Nephron progenitor cell (in vitro differentiated cells): Measurements from ENCODE around the gene NANOS3.

Source experiments
- DNase-seq: peaks from one replicate; pipeline ENCODE4 v3.0.0; 2021
- H3K27ac Mint-ChIP-seq: 2 replicates; pipeline ENCODE4 v1.8.0; 2021; ENCODE audit warnings: mild to moderate bottlenecking, moderate library complexity, mixed read lengths
- H3K27me3 Mint-ChIP-seq: 2 replicates; pipeline ENCODE4 v1.8.0; 2021; ENCODE audit warnings: mild to moderate bottlenecking, low read depth, mixed read lengths; ENCODE audit not compliant: poor library complexity
- H3K36me3 Mint-ChIP-seq: 2 replicates; pipeline ENCODE4 v1.8.0; 2021; ENCODE audit warnings: low read depth, mixed read lengths
- H3K4me1 Mint-ChIP-seq: 2 replicates; pipeline ENCODE4 v1.8.0; 2021; ENCODE audit warnings: mixed read lengths
- H3K4me3 Mint-ChIP-seq: 2 replicates; pipeline ENCODE4 v1.8.0; 2021; ENCODE audit warnings: mild to moderate bottlenecking, moderate library complexity, mixed read lengths
- H3K9me3 Mint-ChIP-seq: 2 replicates; pipeline ENCODE4 v1.8.0; 2021; ENCODE audit warnings: mild to moderate bottlenecking, moderate library complexity, mixed read lengths
- TF ChIP-seq, protein P1 (sequence below): fragments of 200-600 bp; sonication (generic); IDR thresholded peaks from 2 replicates; pipeline ENCODE4 v1.5.0; 2021; ENCODE audit warnings: antibody characterized with exemption

Gene NANOS3

DNA sequence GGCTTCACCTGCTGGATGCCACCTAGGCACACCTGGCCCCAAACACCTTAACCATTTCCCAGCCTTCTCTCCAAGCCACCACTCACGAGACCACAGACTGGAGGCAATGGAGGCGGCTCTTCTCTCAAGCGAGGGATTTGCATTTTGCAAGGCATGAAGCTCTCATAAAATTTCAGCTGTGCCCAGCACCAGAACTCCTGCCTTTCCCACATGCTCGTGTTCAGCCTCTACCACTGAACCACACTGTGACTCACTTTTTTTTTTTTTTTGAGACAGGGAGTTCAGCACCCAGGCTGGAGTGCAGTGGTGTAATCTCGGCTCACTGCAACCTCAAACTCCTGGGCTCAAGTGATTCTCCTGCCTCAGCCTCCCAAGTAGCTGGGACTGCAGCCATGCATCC, 10.6 kb downstream of the NANOS3 start:
- Mint-ChIP-seq H3K4me1 (peaks cover 13% of the 10 kb centered on the region), H3K27ac (no peak overlapping the region)
- TF ChIP-seq, protein P1, sequence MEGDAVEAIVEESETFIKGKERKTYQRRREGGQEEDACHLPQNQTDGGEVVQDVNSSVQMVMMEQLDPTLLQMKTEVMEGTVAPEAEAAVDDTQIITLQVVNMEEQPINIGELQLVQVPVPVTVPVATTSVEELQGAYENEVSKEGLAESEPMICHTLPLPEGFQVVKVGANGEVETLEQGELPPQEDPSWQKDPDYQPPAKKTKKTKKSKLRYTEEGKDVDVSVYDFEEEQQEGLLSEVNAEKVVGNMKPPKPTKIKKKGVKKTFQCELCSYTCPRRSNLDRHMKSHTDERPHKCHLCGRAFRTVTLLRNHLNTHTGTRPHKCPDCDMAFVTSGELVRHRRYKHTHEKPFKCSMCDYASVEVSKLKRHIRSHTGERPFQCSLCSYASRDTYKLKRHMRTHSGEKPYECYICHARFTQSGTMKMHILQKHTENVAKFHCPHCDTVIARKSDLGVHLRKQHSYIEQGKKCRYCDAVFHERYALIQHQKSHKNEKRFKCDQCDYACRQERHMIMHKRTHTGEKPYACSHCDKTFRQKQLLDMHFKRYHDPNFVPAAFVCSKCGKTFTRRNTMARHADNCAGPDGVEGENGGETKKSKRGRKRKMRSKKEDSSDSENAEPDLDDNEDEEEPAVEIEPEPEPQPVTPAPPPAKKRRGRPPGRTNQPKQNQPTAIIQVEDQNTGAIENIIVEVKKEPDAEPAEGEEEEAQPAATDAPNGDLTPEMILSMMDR: no peak

DNA sequence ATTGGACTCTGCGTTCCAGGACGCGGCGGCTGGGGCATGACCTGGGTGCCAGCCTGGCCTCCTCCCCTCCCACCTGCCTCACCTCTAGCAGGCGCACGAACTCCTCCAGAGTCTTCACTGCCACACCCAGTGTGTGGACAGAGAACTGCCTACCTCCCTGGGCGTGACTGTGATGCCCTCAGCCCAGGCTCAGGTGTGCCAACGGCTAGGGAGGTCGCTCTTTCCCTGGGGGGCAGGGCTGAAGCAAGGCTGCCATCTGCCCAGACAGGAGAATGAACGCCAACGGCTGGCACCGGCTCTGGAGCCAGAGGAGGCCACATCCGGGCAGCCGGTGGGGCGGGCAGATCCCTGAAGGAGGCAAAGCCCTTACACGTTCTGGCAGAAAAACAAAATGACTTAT, 11.3 kb downstream of the NANOS3 start:
- Mint-ChIP-seq H3K27me3 (peaks cover 5% of the 10 kb centered on the region), H3K36me3 (peaks cover 4% of the 10 kb centered on the region), H3K9me3 (no peaks in the 10 kb centered on the region), H3K4me3 (no peak overlapping the region), H3K4me1 (peaks cover 18% of the 10 kb centered on the region), H3K27ac (no peak overlapping the region)
- DNase-seq: no peak
- TF ChIP-seq, protein P1: no peak

More for the DNA sequence above, 10.6 kb downstream of the NANOS3 start:
- Mint-ChIP-seq H3K4me3 (no peak overlapping the region), H3K27me3 (peaks cover 5% of the 10 kb centered on the region), H3K9me3 (no peaks in the 10 kb centered on the region), H3K36me3 (no peaks in the 10 kb centered on the region)
- DNase-seq: no peak

DNA sequence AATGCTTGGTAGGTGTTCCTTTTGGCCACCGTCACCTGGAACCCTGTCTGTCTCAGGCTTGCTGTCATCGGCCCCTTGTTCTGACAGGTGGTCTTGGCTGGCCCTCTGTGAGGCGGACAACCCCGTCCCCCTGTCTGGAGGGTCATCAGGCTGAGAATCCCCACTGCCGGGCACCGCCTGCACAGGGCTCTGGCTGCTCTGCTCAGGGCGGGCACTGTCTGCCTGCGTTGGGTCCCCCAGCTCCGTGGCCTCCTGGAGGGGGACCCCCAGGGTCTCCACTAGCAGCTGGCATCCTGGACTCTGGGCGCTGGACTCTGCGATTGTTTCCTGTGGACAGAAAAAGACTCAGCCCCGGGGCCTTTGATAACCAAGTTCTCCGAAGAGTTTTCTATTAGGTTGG, 13.2 kb downstream of the NANOS3 start:
- Mint-ChIP-seq H3K9me3 (no peaks in the 10 kb centered on the region), H3K4me1 (peaks cover 5% of the 10 kb centered on the region), H3K4me3 (no peak overlapping the region), H3K36me3 (peaks cover 4% of the 10 kb centered on the region), H3K27me3 (no peaks in the 10 kb centered on the region), H3K27ac (no peak overlapping the region)
- TF ChIP-seq, protein P1: no peak
- DNase-seq: no peak

DNA sequence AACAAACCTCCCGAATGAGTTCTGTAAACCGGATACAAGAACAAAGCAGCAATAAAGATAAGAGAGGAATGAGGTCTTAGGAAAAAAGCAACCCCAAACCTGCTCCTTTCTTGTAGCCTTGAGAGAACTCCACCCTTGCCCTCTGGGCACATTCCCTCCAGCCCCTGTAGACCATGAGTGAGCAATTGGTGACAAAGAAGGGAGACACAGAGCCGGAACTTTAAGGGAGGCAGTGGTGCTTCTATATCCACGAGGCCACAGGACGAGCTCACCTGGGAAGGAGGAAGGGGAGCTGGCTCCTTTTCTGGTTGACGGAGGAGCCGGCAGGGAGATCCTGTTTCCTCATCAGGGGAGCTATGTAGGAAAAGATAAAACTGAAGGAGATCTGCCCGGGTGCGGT, 15.9 kb downstream of the NANOS3 start:
- Mint-ChIP-seq H3K36me3 (peaks cover 4% of the 10 kb centered on the region), H3K27ac (peak overlapping the region; percentile 55), H3K9me3 (no peaks in the 10 kb centered on the region), H3K4me3 (no peak overlapping the region), H3K4me1 (peaks cover 5% of the 10 kb centered on the region), H3K27me3 (peaks cover 4% of the 10 kb centered on the region)
- DNase-seq: no peak
- TF ChIP-seq, protein P1: no peak

DNA sequence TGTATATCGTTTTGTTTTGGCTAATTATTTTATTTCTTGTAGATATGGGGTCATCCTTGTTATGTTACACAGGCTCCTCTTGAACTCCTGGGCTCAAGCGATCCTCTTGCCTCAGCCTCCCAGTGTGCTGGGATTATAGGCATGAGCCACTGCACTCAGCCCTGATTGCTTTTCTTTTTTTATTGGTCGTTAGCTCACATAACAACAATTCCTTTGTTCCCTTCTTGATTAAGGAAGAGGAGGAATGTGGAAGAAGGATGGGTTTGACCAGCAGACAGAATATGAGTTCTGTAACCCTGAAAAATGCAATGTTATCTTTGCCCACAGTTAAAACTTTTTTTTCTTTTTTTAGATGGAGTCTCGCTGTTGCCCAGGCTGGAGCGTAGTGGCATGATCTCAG, 17.6 kb downstream of the NANOS3 start:
- H3K36me3 Mint-ChIP-seq: peaks cover 4% of the 10 kb centered on the region
- H3K9me3 Mint-ChIP-seq: no peaks in the 10 kb centered on the region
- H3K27ac Mint-ChIP-seq: no peak overlapping the region
- TF ChIP-seq, protein P1: no peak
- no peak for DNase-seq
- H3K4me1 Mint-ChIP-seq: peaks cover 5% of the 10 kb centered on the region
- no peak overlapping the region for H3K4me3 Mint-ChIP-seq
- peaks cover 4% of the 10 kb centered on the region for H3K27me3 Mint-ChIP-seq

DNA sequence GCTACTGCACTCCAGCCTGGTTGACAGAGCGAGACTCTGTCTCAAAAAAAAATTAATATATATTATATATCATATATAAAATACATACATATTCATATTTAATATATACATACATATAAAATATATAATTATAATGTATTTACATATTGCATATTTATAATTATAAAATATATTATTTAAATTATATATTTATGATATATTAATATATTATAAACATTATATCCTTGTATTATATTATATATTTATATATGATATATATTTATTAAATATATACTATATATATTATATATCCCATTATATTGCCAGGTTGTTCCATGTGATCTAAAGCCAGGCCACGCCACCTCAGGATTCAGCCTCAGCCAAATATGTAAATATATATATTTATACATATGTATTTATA, 19.3 kb downstream of the NANOS3 start:
- no peak for DNase-seq
- Mint-ChIP-seq H3K36me3 (peaks cover 4% of the 10 kb centered on the region), H3K9me3 (no peaks in the 10 kb centered on the region), H3K4me3 (no peak overlapping the region), H3K27ac (no peak overlapping the region), H3K27me3 (peaks cover 4% of the 10 kb centered on the region), H3K4me1 (peaks cover 12% of the 10 kb centered on the region)
- TF ChIP-seq, protein P1: no peak
